ENCODE data around the gene GRID2.
A peak's percentile ranks its signal among the peaks of the same experiment; 100 is the strongest.

The GRID2 gene

DNA sequence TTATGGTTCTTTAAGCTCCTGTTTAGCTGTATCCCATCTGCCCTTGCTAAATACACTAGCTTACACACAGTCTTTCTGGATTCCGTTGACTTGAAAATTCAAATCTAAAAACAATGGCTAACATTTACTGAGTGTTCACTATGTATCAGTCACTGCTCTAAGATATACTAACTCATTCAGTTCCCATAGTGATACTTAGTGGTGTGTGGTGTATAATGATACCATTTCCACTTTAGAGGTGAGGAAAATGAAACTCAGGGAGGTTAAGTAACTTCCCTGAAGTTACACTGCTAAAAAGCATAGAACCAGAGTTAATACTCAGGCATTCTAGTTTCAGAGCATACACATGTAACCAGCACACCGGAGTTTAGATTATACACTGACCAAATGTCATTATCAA is 762.0 kb downstream of the GRID2 start:
- Mint-ChIP-seq H3K4me3 (no peak overlapping the region), H3K36me3 (ENCODE audit: low read depth) (no peaks in the 10 kb centered on the region), H3K27ac (no peak overlapping the region), H3K27me3 (ENCODE audit: low read depth) (no peaks in the 10 kb centered on the region), H3K4me1 (peaks cover 8% of the 10 kb centered on the region), H3K9me3 (no peaks in the 10 kb centered on the region)
- TF ChIP-seq, protein P1, sequence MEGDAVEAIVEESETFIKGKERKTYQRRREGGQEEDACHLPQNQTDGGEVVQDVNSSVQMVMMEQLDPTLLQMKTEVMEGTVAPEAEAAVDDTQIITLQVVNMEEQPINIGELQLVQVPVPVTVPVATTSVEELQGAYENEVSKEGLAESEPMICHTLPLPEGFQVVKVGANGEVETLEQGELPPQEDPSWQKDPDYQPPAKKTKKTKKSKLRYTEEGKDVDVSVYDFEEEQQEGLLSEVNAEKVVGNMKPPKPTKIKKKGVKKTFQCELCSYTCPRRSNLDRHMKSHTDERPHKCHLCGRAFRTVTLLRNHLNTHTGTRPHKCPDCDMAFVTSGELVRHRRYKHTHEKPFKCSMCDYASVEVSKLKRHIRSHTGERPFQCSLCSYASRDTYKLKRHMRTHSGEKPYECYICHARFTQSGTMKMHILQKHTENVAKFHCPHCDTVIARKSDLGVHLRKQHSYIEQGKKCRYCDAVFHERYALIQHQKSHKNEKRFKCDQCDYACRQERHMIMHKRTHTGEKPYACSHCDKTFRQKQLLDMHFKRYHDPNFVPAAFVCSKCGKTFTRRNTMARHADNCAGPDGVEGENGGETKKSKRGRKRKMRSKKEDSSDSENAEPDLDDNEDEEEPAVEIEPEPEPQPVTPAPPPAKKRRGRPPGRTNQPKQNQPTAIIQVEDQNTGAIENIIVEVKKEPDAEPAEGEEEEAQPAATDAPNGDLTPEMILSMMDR (IDR thresholded peaks at IDR 0.05; ENCODE audit: unreplicated experiment in 3 of 3) = no peak

DNA sequence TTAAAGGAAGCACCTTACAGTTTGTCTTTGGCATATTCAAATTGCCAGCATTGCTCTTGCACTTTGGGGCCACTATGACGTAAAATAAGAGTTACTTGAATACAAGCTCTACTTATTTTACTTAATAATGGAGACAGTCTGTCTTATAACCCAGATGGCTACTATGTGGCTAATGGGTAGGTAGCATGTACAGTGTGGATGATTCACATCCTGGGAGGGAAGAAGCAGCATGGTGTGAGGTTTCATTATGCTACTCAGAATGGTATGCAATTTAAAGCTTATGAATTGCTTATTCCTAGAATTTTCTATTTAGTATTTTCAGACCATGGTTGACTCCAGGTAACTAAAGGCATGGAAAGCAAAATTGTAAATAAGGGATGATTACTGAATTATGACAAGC is 763.0 kb downstream of the GRID2 start:
- TF ChIP-seq, protein P1 (IDR thresholded peaks at IDR 0.05; ENCODE audit: unreplicated experiment in 3 of 3) = no peak
- Mint-ChIP-seq H3K9me3 (no peaks in the 10 kb centered on the region), H3K4me1 (peaks cover 8% of the 10 kb centered on the region), H3K4me3 (no peak overlapping the region), H3K27me3 (ENCODE audit: low read depth) (no peaks in the 10 kb centered on the region), H3K36me3 (ENCODE audit: low read depth) (no peaks in the 10 kb centered on the region), H3K27ac (no peak overlapping the region)

DNA sequence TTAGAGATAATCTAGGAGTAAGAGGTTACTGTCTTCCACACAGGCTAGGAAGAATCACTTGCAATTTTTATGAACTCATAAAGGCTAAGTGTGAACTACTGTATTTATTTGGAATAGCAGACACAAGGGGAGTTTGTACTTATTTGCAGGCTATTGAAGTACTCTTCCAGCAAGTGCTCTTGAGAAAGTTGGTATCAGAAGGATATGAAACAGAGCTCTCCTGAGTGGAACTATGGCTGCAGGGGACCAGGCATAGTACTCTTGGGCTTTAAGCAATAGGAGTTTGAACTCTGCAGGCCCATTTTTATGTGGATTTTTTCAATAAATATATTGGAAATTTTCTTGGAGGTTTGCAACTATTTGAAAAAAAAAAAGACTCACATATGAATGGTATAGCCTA is 768.5 kb downstream of the GRID2 start:
- TF ChIP-seq, protein P1 (IDR thresholded peaks at IDR 0.05; ENCODE audit: unreplicated experiment in 3 of 3) = no peak
- H3K27ac Mint-ChIP-seq = no peak overlapping the region
- H3K9me3 Mint-ChIP-seq = no peaks in the 10 kb centered on the region
- H3K4me3 Mint-ChIP-seq = no peak overlapping the region
- H3K27me3 Mint-ChIP-seq (ENCODE audit: low read depth) = no peaks in the 10 kb centered on the region
- H3K36me3 Mint-ChIP-seq (ENCODE audit: low read depth) = no peaks in the 10 kb centered on the region
- H3K4me1 Mint-ChIP-seq = peaks cover 8% of the 10 kb centered on the region

DNA sequence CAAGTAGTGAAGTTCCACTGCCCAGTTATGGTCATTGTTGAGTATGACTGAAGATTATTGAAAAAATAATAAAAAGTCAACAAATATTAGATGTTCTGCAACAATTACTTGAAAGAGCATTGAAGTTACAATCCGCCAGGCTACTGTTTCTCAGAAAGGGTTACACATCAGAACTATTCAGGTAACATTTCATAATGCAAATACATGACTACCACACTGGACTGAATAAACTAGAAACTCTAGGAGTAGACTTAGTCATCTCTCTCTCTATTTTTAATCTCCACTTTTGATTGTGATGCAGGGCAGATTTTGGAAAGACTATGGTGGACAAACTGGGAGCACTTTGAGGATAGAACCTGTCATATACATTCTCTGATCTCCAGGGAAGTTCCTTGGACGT is 776.5 kb downstream of the GRID2 start:
- H3K27me3 Mint-ChIP-seq (ENCODE audit: low read depth) = no peaks in the 10 kb centered on the region

DNA sequence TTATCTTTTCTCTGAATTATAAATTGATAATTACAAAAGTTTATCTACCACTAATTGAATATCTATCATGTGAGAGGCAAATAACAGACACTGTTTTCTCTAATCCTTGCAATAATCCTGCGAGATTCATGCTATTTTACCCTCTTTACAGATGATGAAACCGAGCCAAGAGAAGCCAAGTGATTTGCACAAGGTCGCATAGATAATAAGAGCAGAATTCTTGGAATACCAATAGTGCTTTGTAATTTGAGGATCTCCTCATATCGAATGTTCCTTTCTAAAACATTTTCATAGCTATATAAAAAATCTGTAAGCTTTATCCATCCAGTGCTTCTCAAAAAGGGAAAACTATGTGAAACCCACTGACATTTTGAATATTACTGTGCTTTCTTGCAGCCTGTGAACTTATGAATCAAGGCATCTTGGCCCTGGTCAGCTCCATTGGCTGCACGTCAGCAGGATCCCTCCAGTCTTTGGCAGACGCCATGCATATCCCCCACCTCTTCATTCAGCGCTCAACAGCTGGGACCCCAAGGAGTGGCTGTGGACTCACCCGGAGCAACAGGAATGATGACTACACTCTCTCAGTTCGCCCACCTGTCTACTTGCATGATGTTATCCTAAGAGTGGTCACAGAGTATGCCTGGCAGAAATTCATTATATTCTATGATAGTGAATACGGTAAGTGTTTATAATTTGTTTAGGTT is 781.0 kb downstream of the GRID2 start:
- H3K4me1 Mint-ChIP-seq = peaks cover 21% of the 10 kb centered on the region
- TF ChIP-seq, protein P1 (IDR thresholded peaks at IDR 0.05; ENCODE audit: unreplicated experiment in 3 of 3) = no peak
- H3K27ac Mint-ChIP-seq = no peak overlapping the region
- no peaks in the 10 kb centered on the region for H3K36me3 Mint-ChIP-seq (ENCODE audit: low read depth)
- H3K27me3 Mint-ChIP-seq (ENCODE audit: low read depth) = no peaks in the 10 kb centered on the region
- no peak overlapping the region for H3K4me3 Mint-ChIP-seq
- no peaks in the 10 kb centered on the region for H3K9me3 Mint-ChIP-seq

More for the DNA sequence above, 776.5 kb downstream of the GRID2 start:
- no peaks in the 10 kb centered on the region for H3K9me3 Mint-ChIP-seq
- no peak overlapping the region for H3K4me3 Mint-ChIP-seq
- no peak overlapping the region for H3K27ac Mint-ChIP-seq
- TF ChIP-seq, protein P1 (IDR thresholded peaks at IDR 0.05; ENCODE audit: unreplicated experiment in 3 of 3) = no peak
- H3K36me3 Mint-ChIP-seq (ENCODE audit: low read depth) = no peaks in the 10 kb centered on the region
- peaks cover 9% of the 10 kb centered on the region for H3K4me1 Mint-ChIP-seq

DNA sequence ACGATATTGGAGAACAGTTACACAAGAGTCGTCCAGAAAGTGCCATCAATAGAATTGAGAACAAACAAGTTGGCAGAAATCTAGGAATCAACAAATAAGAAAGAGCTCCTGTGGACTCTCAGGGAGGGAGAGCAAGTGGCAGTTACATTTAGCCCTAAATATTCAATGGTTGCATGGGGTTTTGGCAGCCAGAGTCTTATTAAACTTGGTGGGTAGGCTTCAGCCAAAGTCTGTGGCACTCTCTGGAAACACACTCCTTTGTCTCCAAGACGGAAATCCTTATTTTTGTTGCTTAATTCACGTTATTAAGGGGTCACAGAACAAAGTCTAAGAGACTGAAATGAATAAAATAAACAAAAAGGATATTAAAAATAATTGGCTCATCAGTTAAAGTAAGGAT is 782.6 kb downstream of the GRID2 start:
- H3K9me3 Mint-ChIP-seq = no peaks in the 10 kb centered on the region
- peak overlapping the region in 1 of 3 experiments; percentile 19 for H3K27ac Mint-ChIP-seq
- no peaks in the 10 kb centered on the region for H3K27me3 Mint-ChIP-seq (ENCODE audit: low read depth)
- TF ChIP-seq, protein P1 (IDR thresholded peaks at IDR 0.05; ENCODE audit: unreplicated experiment in 3 of 3) = no peak
- peaks cover 21% of the 10 kb centered on the region for H3K4me1 Mint-ChIP-seq
- H3K4me3 Mint-ChIP-seq = no peak overlapping the region
- H3K36me3 Mint-ChIP-seq (ENCODE audit: low read depth) = no peaks in the 10 kb centered on the region

All from nephron (organoid).